ENCODE data around the gene MAP3K10.

MAP3K10 gene

GRCh38 chr19:40255619-40256166 is 64.5 kb downstream of the MAP3K10 start:
- TF ChIP-seq CTCF (conservative IDR thresholded peaks at IDR 0.05) (no peak), ZFX (IDR thresholded peaks at IDR 0.05) (no peak)
- no peak overlapping the region; the same call in 1 of the 2 replicates for H3K27ac ChIP-seq

- H3K27ac ChIP-seq, result peak overlapping the region; percentile 43
Measured at GRCh38 chr19:40256512-40256911, 65.3 kb downstream of the MAP3K10 start.

GRCh38 chr19:40257096-40257517 is 65.9 kb downstream of the MAP3K10 start:
- no peak for TF ChIP-seq CTCF (conservative IDR thresholded peaks at IDR 0.05)
- TF ChIP-seq ZFX (IDR thresholded peaks at IDR 0.05), result no peak; the same call in 1 of the 2 replicates
- peak overlapping the region; percentile 43 for H3K27ac ChIP-seq

More at GRCh38 chr19:40256512-40256911, 65.3 kb downstream of the MAP3K10 start:
- TF ChIP-seq ZFX (IDR thresholded peaks at IDR 0.05), result no peak
- TF ChIP-seq CTCF (conservative IDR thresholded peaks at IDR 0.05), result no peak

- no peak overlapping the region for H3K27ac ChIP-seq
- no peak for TF ChIP-seq CTCF (conservative IDR thresholded peaks at IDR 0.05)
- TF ChIP-seq ZFX (IDR thresholded peaks at IDR 0.05), result no peak
Measured at GRCh38 chr19:40261631-40262030, 70.4 kb downstream of the MAP3K10 start.

GRCh38 chr19:40262422-40262821 is 71.2 kb downstream of the MAP3K10 start:
- no peak overlapping the region for H3K27ac ChIP-seq
- TF ChIP-seq ZFX (IDR thresholded peaks at IDR 0.05) (no peak), CTCF (conservative IDR thresholded peaks at IDR 0.05) (no peak)

GRCh38 chr19:40263440-40264313 is 72.5 kb downstream of the MAP3K10 start:
- H3K27ac ChIP-seq, result no peak overlapping the region
- TF ChIP-seq ZFX (IDR thresholded peaks at IDR 0.05) (no peak), CTCF (conservative IDR thresholded peaks at IDR 0.05) (no peak)
